ENCODE data around the gene CCDC88B.

- TF ChIP-seq TAF1 (IDR thresholded peaks at IDR 0.05; ENCODE audit: low read depth, low read length) (no peak), GABPA (IDR thresholded peaks at IDR 0.05; ENCODE audit: borderline replicate concordance, insufficient read depth, low read length) (no peak), MAX (IDR thresholded peaks at IDR 0.05) (no peak), SP2 (IDR thresholded peaks at IDR 0.05; ENCODE audit: low read length) (no peak), HDAC2 (IDR thresholded peaks at IDR 0.05; ENCODE audit: borderline replicate concordance in 1 of 2, low read depth in 2 of 2, low read length in 2 of 2) (no peak), ZNF274 (IDR thresholded peaks at IDR 0.05; ENCODE audit: borderline replicate concordance, extremely low read depth, low read length) (no peak), ATF2 (IDR thresholded peaks at IDR 0.05; ENCODE audit: low read length) (no peak), MAFK (IDR thresholded peaks at IDR 0.05; ENCODE audit: low read depth, low read length) (no peak), KDM1A (IDR thresholded peaks at IDR 0.05; ENCODE audit: borderline replicate concordance, low read length) (no peak), POLR2AphosphoS5 (IDR thresholded peaks at IDR 0.05; ENCODE audit: low read depth, low read length) (no peak), RFX5 (IDR thresholded peaks at IDR 0.05; ENCODE audit: borderline replicate concordance, low read depth, low read length) (no peak)
These were observed 19.4 kb upstream of the CCDC88B start for GRCh38 chr11:64320556-64320955.

Data from H1 (cell line).